Vagina (tissue), 2 donors: Measurements from ENCODE around the gene SNRNP200.

Experiments used
- CTCF ChIP-seq, 3 experiments: fragments of 450-650 bp in 2 of 3; fragments of 200-600 bp in 1 of 3; sonication (generic) in 1 of 3; IDR thresholded peaks; one replicate each; pipeline ENCODE4 v1.5.1; 2017 to 2019; ENCODE audit warnings: antibody characterized with exemption in 3 of 3, mild to moderate bottlenecking in 2 of 3, moderate library complexity in 2 of 3
- POLR2A ChIP-seq, 2 donors: fragments of 450-650 bp; IDR thresholded peaks; one replicate each; pipeline ENCODE4 v1.6.1; 2017; ENCODE audit warnings: antibody characterized with exemption in 2 of 2, mild to moderate bottlenecking in 2 of 2, moderate library complexity in 2 of 2
- POLR2AphosphoS5 ChIP-seq, 2 donors: sonication (generic); formaldehyde crosslinking; IDR thresholded peaks; one replicate each; pipeline ENCODE4 v1.9.0; 2017; ENCODE audit warnings: antibody characterized with exemption in 2 of 2, mild to moderate bottlenecking in 2 of 2, low read depth in 1 of 2; ENCODE audit not compliant: insufficient read depth in 1 of 2

DNA sequence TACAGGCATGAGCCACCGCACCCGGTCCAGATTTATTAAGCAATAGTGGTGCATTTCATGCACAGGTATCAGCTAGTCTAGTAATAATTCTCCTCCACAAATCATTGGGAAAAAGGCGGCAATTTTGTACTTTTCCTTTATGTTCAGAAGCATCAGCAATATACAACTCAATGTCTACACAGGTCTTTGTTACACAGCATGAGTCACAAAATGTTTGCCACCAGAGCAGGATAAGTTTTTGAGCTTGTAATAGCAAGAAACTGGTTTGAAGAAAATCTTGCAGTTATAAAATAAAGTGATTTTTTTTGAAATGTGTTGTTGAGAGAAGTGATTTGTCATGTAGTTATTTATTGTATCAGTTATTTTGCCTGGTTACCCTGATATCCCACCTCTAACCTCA, 15.0 kb upstream of the SNRNP200 start:
- TF ChIP-seq CTCF (IDR thresholded peaks at IDR 0.05) (no peak), POLR2A (IDR thresholded peaks at IDR 0.05) (no peak), POLR2AphosphoS5 (IDR thresholded peaks at IDR 0.05; ENCODE audit: insufficient read depth in 1 of 2, low read depth in 1 of 2) (no peak)
